K562 (cell line): Measurements from ENCODE around the gene IKZF4. TPM values are rescaled to one million over a fixed set of nuclear protein-coding genes. Genes with fewer than 3 reads are reported as not detected.
A peak's percentile ranks its signal among the peaks of the same experiment; 100 is the strongest.

Experiments used
- ATF7 ChIP-seq: fragments of 450-650 bp; IDR thresholded peaks from 2 replicates; pipeline ENCODE4 v1.7.1; 2014; ENCODE audit warnings: mild to moderate bottlenecking, moderate library complexity
- CREM ChIP-seq: IDR thresholded peaks from 2 replicates; pipeline ENCODE4 v1.6.1; 2014; ENCODE audit warnings: antibody characterized with exemption, low read depth
- CTCFL ChIP-seq: IDR thresholded peaks from 2 replicates; pipeline ENCODE4 v1.6.1; 2011; ENCODE audit warnings: borderline replicate concordance, low read depth, mild to moderate bottlenecking, moderate library complexity, low read length; ENCODE audit not compliant: insufficient read depth, poor library complexity, severe bottlenecking
- E2F6 ChIP-seq, 2 experiments: IDR thresholded peaks; 2 replicates each; pipeline ENCODE4 v1.6.1; 2011; ENCODE audit warnings: borderline replicate concordance in 1 of 2, control low read depth in 1 of 2, low read depth in 1 of 2, low read length in 1 of 2, mild to moderate bottlenecking in 1 of 2, mixed read lengths in 1 of 2, moderate library complexity in 1 of 2; ENCODE audit not compliant: insufficient read depth in 1 of 2, insufficient read length in 1 of 2, poor library complexity in 1 of 2, severe bottlenecking in 1 of 2; ENCODE audit errors: extremely low read depth in 1 of 2
- FOXA3 ChIP-seq, 2 experiments: fragments of 450-650 bp in 1 of 2; sonication (generic) in 1 of 2; formaldehyde crosslinking; IDR thresholded peaks in 1 of 2; conservative IDR thresholded peaks in 1 of 2; 2 replicates each; pipeline versions ENCODE4 v1.4.0 to v1.8.0; 2020 to 2022; ENCODE audit warnings: mild to moderate bottlenecking in 2 of 2, missing genetic modification reagents in 1 of 2
- NONO ChIP-seq, 2 experiments: fragments of 200-400 bp in 1 of 2; fragments of 450-650 bp in 1 of 2; formaldehyde crosslinking in 1 of 2; IDR thresholded peaks; 2 replicates each; pipeline ENCODE4 v1.6.1; 2017; ENCODE audit warnings: low read depth in 2 of 2, mild to moderate bottlenecking in 2 of 2, moderate library complexity in 2 of 2, low read length in 1 of 2
- NR2C1 ChIP-seq, 2 experiments: fragments of 450-650 bp; IDR thresholded peaks; 2 replicates each; pipeline ENCODE4 v1.6.1; 2017; ENCODE audit warnings: mild to moderate bottlenecking in 2 of 2, antibody characterized with exemption in 1 of 2, inconsistent platforms in 1 of 2, missing compliant biosample characterization in 1 of 2, missing genetic modification characterization in 1 of 2
- NRF1 ChIP-seq, 2 experiments: fragments of 450-650 bp; IDR thresholded peaks in 1 of 2; conservative IDR thresholded peaks in 1 of 2; 2 replicates each; pipeline ENCODE4 v1.6.1; 2014; ENCODE audit warnings: mild to moderate bottlenecking in 2 of 2
- SMARCE1 ChIP-seq: fragments of 450-650 bp; IDR thresholded peaks from 2 replicates; pipeline ENCODE4 v1.7.1; 2016; ENCODE audit warnings: mild to moderate bottlenecking
- SOX6 ChIP-seq: fragments of 450-650 bp; IDR thresholded peaks from 2 replicates; pipeline ENCODE4 v1.6.1; 2014; ENCODE audit warnings: mild to moderate bottlenecking
- TAF7 ChIP-seq: fragments of 450-650 bp; IDR thresholded peaks from 2 replicates; pipeline ENCODE4 v1.6.1; 2016; ENCODE audit warnings: missing genetic modification characterization, missing compliant biosample characterization
- TCFL5 ChIP-seq: fragments of 250-450 bp; sonication (Bioruptor Pico); conservative IDR thresholded peaks from 2 replicates; pipeline ENCODE4 v1.6.1; 2021; ENCODE audit warnings: mild to moderate bottlenecking, moderate library complexity, matching md5 sums
- ZFP30 ChIP-seq: fragments of 250-450 bp; sonication (Bioruptor Pico); IDR thresholded peaks from 2 replicates; pipeline ENCODE4 v1.8.0; 2022; ENCODE audit warnings: moderate library complexity, mild to moderate bottlenecking, inconsistent platforms, borderline replicate concordance
- ZFP91 ChIP-seq: sonication (generic); formaldehyde crosslinking; IDR thresholded peaks from 2 replicates; pipeline ENCODE4 v1.8.0; 2022; ENCODE audit warnings: mild to moderate bottlenecking, missing genetic modification reagents
- ZNF197 ChIP-seq: fragments of 200-800 bp; sonication (Bioruptor generic); IDR thresholded peaks from 2 replicates; pipeline ENCODE4 v1.6.1; 2016; ENCODE audit warnings: low read depth, missing genetic modification characterization, missing compliant biosample characterization
- ZNF274 ChIP-seq: IDR thresholded peaks from 2 replicates; pipeline ENCODE4 v1.6.1; 2011; ENCODE audit warnings: low read depth, mild to moderate bottlenecking, low read length, moderate library complexity, borderline replicate concordance
- polyA plus RNA-seq, 8 experiments: library from polyadenylated mRNA; depleted of rRNA in 4 of 8; stranded (reverse) in 5 of 8; unstranded in 3 of 8; fragments of >200 nt; fragmentation: Nextera tagmentation in 2 of 8; fragmentation: Illumina TruSeq in 1 of 8; extraction: Ambion mirVana in 2 of 8; extraction: Trizol in 1 of 8; gene quantifications; 2 replicates each; pipeline versions ENCODE4 v1.2.1 to v1.2.3, GENCODE V29; 2011 to 2014; ENCODE audit warnings: inconsistent platforms in 1 of 8, missing spikeins in 1 of 8
- total RNA-seq, 7 experiments: library from RNA; depleted of rRNA in 6 of 7; stranded (reverse); fragments of >200 nt in 6 of 7; fragmentation: Illumina TruSeq in 2 of 7; extraction: Trizol in 2 of 7; gene quantifications; 2 replicates each; pipeline versions ENCODE4 v1.2.1 to v1.2.3, GENCODE V29; 2011 to 2021; ENCODE audit warnings: low replicate concordance in 1 of 7

The IKZF4 gene
- total and polyA plus RNA-seq, 9 of the 15 experiments (the other 6 are each of a cell fraction or from before 2014, with no cell fraction given) = 1.9 to 16.3 (median 3.6) TPM

- TF ChIP-seq TAF7 (tag) = no peak
- TF ChIP-seq ZFP91 (CRISPR knock-in tag) = no peak
- no peak for TF ChIP-seq NONO (IDR thresholded peaks at IDR 0.05; ENCODE audit: low read depth in 2 of 2, low read length in 1 of 2)
- TF ChIP-seq NRF1 (conservative IDR thresholded peaks at IDR 0.05 in 1 of 2, IDR thresholded peaks at IDR 0.05 in 1 of 2) = no peak
- TF ChIP-seq ATF7 = peak; percentile 87
- no peak for TF ChIP-seq ZFP30 (CRISPR knock-in tag)
- TF ChIP-seq ZNF197 = peak; percentile 72; the same call in 1 of the 2 replicates
- TF ChIP-seq CREM = peak; percentile 19; the same call in 1 of the 2 replicates
- peak; percentile 61; the same call in 1 of the 2 replicates for TF ChIP-seq NR2C1 (IDR thresholded peaks at IDR 0.05)
- peak; percentile 93 for TF ChIP-seq NR2C1 (tag; IDR thresholded peaks at IDR 0.05)
- no peak for TF ChIP-seq CTCFL
- TF ChIP-seq SMARCE1 = peak; percentile 31; the same call in 1 of the 2 replicates
- peak; percentile 91 for TF ChIP-seq SOX6
- TF ChIP-seq E2F6 (IDR thresholded peaks at IDR 0.05; ENCODE audit: borderline replicate concordance in 1 of 2, extremely low read depth in 1 of 2, insufficient read depth in 1 of 2, insufficient read length in 1 of 2, low read depth in 1 of 2, low read length in 1 of 2, poor library complexity in 1 of 2, severe bottlenecking in 1 of 2) = no peak
- TF ChIP-seq TCFL5 (CRISPR knock-in tag) = 0 out of 2 replicates have a peak, but pooled peaks have one; percentile 24
- no peak for TF ChIP-seq ZNF274
- peak in 1 of 2 experiments; percentile 70; a peak in 2 of 4 replicates for TF ChIP-seq FOXA3 (CRISPR knock-in tag; conservative IDR thresholded peaks at IDR 0.05 in 1 of 2, IDR thresholded peaks at IDR 0.05 in 1 of 2)
These were observed 10.7 kb upstream of the IKZF4 start (continued) for GRCh38 chr12:56010111-56010570.
